HG03064 (cell line): Measurements from ENCODE around the gene RFESD.

Experiments used
- ATAC-seq: cut with Tn5 transposase; IDR thresholded peaks from one replicate; pipeline ENCODE4 v1.9.1; 2021; ENCODE audit warnings: low read depth; ENCODE audit not compliant: unreplicated experiment

Gene RFESD

DNA sequence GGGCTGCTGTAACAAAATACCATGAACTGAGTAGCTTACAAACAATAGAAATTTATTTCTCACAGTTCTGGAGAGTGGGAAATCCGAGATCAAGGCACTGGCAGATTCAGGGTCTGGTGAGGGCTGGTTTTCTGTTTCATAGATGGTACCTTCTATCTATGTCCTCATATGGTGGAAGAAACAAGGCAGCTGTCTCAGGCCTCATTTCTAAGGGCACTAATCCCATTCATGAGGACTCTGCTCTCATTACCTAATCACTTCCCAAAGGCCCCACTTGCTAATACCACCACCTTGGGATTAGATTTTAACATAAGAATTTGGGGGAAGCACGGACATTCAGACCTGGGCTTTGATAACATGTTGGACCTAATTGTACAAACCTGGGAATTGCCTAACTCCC is 13.5 kb downstream of the RFESD start:
- no peak for ATAC-seq

- no peak for ATAC-seq
Observed at GRCh38 chr5:95662946-95663345, 16.4 kb downstream of the RFESD start.

DNA sequence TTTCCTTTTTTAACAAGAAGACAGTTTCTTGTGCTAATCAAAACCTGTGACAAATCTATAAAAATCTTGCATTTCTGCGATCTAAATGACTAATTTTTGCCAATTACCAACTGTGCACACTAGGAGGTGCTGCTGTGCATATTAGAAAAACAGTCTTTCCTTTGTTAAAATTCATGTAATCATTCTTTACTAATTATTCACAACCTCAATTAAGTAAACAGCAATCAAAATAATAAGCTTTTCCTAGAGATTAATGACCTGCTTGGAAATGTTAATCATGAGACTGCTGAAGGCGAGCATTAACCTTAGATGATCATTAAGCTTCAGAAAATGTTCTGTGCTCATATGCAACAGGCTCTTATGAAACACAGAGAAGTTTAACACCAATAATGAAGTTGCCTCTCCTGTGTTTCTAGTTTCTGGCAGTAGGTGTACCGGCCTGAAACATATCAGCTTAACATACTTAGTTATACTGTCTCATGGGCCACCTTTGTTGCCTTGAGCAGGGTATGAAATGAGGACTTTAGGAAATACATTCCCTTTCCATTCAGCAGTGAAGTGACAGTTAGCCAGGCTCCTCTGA is 17.7 kb downstream of the RFESD start:
- no peak for ATAC-seq

DNA sequence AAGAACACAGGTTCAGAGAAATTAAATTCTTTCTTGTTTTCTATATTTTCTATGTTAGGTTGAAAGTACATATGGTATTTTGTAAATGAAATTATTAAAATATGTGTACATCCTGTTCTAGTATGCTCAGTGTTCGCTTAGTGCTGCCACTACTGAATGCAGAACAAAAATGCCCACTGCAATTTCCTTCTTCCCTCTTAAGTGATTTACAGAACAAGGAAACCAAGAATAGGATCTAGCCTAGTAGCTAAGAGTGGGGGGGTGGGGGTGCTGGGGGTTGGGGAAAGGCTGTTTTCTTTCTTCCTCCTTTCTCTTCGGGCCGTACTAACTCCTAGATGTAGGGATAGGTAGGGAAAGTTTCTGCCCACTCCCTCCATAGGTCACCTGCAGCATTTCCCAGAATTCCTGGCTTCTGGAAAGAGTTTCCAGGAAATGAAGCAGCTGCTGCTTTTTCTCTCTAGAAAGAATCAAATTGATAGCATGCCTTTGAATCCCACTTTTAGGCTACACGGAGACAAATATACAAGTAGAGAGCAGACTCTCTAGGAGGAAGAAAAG is 20.6 kb downstream of the RFESD start:
- no peak for ATAC-seq

DNA sequence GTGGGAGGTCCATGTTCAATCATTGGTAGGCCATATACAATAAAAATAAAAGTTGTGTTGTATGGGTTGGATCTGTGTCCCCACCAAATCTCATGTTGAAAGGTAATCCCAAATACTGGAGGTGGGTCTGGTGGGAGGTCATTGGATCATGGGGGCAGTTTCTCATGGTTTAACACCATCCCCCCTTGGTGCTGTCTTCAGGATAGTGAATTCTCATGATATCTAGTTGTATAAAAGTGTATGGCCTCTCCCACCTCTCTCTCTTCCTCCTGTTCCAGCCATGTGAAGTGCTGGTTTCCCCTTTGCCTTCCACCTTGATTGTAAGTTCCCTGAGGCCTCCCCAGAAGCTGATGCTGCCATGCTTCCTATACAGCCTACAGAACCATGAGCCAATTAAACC is 21.1 kb downstream of the RFESD start:
- ATAC-seq = no peak

DNA sequence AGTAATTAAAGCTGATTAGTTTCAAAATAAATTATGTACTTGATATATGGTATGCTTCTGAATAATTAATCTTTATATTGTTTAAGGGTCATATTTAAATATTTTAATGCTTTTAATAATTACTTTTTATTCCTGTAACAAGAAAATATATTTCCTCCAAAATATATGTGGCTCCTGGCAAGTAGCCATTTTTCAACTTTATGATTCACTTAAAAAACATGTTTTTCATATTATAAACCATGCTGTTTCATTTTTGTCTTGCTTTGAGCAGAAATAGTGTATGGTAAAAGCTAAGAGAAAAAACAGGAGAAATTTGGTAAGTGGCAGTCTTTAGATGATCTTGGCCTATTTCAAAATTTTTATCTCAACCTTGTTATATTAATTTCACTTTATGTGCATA is 21.6 kb downstream of the RFESD start:
- no peak for ATAC-seq

DNA sequence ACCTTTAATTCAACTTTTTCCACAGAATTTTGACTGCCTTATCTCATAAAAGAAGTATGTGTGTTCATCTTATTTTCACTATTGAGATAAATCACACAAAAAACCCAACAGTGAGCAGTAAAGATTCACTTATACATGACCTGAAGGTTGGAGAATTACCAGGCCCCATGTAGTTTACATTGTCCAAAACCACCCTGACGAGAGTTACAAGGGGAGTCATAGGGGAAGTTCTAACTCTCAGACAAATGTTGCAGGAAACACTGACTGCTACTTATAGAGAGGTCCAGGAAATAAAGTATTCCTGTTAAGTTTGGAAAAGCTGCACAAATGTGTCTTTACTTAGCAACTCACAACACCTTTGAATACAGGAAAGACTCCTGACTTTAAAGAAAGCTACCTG is 22.2 kb downstream of the RFESD start:
- ATAC-seq = no peak

- ATAC-seq = no peak
Observed at GRCh38 chr5:95669540-95669939, 23.0 kb downstream of the RFESD start.

GRCh38 chr5:95669985-95670384 is 23.4 kb downstream of the RFESD start:
- no peak for ATAC-seq

GRCh38 chr5:95670568-95670967 is 24.0 kb downstream of the RFESD start:
- ATAC-seq = no peak

GRCh38 chr5:95671826-95672225 is 25.2 kb downstream of the RFESD start:
- no peak for ATAC-seq

DNA sequence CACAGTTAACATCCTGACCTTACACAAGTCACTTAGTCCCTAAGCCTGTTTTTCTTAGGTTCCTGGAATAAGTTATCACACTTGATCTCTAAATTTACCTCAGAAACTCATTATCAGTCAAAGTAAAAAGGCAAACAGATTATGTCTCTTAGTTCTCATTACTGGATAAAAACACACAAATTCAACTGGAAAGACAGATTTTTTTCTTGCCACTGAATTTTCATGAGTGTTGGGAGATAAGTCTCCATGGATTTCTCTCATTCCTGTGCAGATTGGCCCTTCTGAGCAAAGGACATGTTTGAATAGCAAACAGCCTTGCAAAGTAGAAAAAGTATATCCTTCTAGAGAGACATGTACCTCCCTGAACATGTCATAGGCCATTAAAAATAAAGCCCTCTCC is 26.1 kb downstream of the RFESD start:
- no peak for ATAC-seq

DNA sequence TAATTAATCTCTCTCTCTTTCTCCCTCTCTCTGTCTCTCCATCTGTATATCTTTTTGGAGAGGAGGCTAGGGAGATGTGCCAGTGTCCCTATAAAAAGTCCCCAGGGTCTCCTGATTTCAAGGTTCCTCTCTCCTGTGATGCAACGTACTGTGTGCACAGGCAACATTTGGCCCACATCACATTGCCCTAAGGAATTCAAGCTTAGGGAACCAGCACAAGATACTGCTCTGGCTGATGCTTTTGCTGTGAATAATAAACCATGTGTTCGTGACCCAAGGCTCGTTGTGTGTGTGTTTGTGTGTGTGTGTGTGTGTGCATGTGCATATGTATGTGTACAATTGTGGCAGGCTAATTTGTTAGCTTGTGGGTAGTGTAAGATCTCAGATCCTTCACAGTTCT is 26.5 kb downstream of the RFESD start:
- no peak for ATAC-seq

DNA sequence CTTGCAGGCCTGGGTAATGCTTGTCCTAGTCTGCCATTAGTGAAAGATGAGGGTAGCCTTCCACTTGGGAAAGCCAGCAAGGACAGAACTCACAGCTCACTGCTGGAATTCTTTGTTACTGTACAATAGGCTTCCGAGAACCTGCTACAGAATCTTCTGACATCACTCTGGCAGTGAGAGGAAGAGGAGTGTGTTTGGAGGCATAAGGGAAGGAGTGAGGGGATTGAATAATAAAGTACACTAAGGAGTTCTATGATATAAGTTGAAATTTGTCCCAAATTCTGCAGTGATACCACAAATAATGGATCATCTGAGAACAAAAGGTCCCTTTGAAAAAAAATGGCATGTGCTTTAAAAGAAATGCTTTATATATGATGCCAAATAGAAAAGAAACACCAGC is 36.3 kb downstream of the RFESD start, which contains the start of gene SPATA9:
Gene SPATA9, minus strand, starts transcription at position 101 of the 400 bp plus-strand sequence. CDS start 137 bp downstream, outside the sequence.
- no peak for ATAC-seq

DNA sequence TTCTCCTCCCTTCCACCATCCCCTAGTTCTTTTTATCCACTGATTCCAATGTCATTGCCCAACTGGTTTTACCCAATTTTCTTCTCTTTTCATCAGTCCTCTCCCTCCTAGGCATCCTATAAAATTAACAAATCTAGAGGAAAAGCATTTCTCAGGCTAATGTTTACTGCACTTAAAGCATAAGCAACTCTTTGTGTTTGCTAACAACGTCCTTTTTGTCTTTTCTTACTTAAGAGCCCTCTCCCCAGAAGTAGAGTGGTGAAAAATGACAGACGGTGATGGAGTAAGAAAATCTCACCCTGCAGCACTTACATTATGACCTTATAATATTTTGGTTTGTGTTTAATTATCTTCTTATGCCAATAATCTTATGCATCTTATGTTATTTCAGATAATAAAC is 37.8 kb downstream of the RFESD start:
- ATAC-seq = no peak

DNA sequence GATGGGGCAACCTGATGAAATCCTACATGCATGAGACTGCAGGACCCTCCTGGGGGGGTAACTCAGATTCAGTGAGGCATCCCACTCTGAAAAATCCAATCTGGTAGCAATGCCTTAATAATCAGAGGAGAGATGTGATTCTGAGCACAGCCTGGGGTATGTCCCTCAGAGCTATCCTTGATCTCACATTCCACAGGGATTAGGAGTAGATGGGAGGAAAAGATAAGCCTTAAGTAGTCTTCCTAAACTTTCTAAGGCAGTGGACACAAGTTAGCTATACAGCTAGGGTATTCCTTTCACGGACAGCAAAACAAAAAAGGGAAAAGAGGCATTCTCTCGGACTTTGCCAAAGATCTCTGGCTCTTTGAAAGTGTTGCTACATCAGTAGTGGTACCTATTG is 40.1 kb downstream of the RFESD start:
- ATAC-seq = no peak

DNA sequence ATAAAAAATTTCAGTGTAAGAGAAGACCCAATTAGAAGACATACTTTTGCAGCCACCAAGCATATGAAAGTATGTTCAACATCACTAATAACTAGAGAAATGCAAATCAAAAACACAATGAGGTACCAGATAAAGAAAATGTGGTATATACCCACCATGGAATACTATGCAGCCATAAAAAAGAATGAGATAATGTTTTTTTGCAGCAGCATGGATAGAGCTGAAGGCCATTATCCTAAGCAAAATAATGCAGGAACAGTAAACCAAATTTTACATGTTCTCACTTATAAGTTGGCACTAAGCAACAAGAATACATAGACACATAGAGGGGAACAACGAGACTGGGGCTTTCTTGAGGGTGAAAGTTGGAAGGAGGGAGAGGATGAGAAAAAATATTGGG is 43.1 kb downstream of the RFESD start:
- no peak for ATAC-seq

DNA sequence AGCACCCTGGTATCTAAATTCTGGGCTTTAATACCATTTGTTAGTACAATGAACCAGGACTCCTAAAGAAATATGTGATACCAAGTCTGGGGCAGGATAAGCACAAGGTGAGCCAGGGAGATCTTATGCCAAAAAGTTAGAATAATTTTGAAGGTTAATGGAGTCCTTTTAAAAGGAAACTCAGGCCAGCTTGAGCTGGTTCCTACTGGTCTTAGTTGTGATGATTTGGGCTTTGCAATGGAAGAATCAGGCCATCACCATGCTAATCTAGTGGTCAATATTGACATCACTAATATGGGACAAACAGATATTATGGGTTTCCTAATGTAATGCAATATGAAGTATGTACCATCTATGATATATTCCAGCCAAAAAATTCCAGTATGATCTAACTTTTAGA is 43.8 kb downstream of the RFESD start:
- ATAC-seq = no peak

DNA sequence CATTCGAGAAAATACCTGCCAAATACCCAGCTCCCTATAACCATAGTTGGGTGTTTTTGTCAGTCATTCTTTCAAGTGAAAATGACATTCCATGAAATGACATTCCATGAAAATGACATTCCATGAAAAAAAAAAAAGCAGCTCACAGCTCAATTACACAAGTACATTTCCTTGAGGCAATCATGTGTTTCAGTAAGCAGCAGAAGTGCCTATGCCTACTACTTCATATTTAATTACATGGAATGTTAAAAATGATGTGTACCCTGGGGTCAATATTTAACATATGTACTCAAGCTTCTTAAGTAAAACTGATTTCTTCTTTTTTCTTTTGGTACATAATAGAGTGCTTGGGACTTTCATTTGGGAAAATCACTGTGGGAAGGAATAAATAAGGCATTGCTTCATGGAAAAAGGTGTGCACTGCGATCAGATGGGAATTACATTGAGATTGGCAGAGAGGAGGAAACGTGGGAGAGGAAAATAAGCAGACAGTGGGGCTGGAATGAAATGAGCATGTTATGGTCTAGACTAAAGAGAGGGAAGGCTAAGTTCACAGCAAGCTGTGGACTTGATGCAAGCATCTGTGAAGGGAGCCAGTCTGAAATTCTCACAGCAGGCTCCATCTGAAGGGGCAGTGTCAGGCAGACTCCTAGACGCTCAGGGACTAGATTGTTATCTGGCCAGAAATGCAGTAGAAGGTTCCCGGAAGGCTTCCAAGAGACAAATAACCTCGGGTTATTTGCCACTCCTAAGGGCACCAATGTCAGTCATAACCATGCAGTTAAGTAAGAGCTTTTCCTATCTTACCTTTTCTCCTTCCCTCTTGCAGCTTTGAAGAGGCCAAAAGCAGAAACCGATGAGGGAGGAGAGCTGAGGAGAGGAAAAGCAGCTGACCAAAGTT is 51.5 kb downstream of the RFESD start:
- no peak for ATAC-seq

GRCh38 chr5:95699337-95699736 is 52.8 kb downstream of the RFESD start:
- no peak for ATAC-seq

DNA sequence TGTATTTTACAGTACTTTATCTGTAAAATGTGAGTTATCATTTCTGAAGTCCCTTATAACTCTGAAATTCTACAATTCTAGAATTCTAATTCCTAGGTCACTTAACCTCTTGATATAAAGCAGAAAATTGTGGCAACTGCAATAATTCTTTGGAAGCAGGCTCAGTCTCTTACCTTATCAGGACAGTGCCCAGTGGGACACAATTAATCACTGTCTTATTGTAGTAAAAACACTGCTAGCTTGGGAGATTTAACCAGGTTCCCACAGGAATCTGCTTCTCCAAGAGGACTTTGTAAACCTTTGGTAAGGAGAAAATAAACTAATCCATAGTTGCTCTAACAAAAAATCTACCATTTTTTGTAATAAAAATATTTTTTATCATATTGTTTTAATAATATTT is 54.5 kb downstream of the RFESD start:
- ATAC-seq = no peak

- ATAC-seq = no peak
Observed at GRCh38 chr5:95704150-95704549, 57.6 kb downstream of the RFESD start.
